ENCODE results near the gene C17orf113.
A peak's percentile ranks its signal among the peaks of the same experiment; 100 is the strongest.
"Not testable (repeated sequence)": the region's sequence is repeated elsewhere in the genome, so short reads cannot be mapped to it uniquely, and the experiment has no call there.

The C17orf113 gene

DNA sequence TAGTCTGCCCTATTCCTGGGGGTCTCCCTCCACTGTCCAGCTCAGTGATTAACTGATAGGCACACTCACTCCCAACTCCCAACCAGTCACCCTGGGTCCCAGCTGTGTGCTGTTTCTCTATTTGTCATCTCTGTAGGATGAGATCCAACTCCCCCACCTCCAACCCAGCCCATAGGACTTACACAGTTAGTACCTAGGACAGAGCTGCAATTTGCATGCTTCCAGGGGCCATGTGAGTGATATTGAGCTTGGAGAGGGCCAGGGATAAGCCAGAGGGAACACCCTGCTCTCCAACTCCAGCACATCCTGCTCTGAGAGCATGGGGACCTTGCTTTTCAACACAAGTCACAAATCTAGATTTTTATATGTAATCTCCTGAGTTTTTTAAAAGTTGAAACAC is 8.8 kb downstream of the C17orf113 start:
- no peak for DNase-seq

DNA sequence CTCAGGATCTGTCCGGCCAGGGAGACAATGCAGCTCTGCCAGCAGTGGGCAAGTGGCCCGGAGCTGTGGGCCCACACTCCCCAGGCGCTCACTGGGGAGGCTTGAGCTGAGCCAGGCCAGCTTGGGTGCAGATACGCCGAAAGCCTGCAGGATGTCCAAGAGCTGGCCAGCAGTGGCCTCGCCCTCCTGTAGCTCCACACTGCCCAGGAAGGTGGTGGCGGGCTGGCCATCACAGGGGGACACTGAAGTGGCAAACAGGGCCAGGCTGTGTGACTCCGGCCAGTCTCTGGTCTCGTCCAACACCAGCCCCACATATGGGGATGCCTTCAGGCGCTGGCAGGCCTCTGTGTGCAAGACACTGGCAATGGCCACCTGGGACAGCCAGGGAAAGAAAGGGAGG is 9.6 kb downstream of the C17orf113 start:
- DNase-seq, result no peak

DNA sequence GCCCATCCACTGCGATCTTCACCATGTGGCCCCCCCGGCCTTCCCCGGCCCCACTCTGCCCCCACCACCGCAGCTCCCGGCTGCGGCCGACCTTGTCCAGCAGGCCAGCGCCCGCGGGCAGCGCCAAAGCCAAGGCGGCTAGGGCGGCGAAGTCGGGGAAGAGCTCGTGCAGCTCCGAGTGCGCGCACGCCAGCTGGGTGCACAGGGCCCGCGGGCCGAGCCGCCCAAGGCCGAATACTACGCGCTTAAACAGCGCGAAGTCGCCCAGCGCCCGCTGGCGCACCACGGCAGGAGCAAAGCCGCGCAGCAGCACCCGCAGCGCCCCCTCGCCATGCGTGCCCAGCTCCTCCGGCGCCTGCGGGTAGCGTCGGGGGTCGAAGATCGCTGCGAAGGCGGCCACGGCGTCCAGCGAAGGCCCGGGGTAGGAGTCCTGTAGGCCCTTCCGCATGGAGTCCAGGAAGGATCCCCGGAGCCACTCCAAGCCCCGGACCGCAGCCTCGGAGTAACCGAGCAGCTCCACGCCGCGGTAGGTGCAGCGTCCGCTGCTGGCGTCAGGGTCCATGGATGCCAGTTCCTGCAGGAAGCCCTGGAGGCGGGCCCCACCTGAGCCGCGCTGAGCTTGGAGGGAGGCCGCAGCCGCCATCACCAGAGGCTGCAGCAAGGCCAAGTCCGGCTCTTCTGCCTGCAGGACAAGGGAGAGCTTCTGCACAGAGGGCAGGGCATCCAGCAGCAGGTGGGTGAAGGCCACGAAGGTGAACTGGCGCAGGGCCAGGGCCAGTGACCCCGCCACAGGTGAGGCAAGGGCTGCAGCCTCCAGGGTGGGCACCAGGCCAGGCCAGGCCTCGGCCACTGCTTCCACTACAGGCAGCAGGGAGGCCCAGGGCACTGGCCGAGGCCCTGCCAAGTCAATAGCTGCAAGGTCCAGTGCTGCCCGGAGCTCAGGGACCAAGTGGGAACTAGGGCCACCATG is 10.3 kb downstream of the C17orf113 start:
- DNase-seq, result no peak

DNA sequence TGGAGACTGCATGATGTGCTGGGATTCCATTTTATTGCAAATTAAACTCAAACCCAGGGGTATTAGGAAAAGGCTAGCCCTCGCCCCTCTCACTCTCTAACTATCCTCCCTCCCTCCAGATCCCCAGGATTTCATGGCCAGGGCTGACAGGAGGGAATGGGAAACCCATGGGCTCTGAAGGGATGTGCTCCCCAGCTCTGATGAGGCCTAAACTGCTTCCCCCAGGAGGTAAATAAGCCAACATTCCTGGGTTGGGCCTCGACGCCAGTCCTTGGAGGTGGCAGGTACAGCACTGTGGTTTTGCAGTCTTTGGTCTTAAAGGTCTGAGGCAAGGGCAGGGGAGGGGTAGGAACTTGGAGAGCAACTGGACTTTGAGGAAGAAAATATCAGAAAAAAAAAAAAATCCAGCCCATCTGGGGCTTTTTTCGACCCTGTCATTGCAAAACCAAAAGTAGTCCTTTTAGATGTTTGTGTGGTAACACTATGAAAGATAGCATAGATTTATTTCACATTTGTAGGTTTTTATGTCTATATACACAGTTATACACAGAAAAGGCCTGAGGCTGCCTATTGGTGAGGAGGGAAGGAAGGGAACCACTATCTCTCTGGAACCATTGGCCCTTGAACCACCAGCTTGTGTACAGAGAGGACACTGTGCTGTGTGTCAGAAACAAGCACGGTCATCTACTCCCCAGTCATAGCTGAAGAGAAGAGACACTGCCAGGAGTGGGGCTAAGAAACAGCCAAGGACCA is 12.0 kb downstream of the C17orf113 start:
- DNase-seq, result no peak

DNA sequence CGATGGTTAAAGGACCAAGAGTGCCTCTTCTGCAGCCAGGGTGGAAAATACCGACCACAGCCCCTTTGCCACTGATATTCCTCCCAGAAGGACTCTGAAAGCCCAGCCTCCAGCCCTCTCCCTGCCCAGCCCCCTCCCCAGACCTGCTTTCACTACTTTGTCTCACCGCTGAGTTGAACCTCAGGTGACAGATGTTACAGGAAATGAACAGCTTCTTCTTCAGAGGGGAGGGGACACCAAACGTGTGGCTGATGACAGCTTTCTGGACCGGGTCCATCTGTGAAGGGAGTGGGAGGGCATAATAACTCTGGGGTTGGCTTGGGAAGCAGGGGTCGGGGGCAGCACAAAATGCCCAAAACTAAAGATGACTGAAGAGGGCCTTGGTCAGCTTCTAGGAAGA is 16.3 kb downstream of the C17orf113 start:
- no peak for DNase-seq

DNA sequence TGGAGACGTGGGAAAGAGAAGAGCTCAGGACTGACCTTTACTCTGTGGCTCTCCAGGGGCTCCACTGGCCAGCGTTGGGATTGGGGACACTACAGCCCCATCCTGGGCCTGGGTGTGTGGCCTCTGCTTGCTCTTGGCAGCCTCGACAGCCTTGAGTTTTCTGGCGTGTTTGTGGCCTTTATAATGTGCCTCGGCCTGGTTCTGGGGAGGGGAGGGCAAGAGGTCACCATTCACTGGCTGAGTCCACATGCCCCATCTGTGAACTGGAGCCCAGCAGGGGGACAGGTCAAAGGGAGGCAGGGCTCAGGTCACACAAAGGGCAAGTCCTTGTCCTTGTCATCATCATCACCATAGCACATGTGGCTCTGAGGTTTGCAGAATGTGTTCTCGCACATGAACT is 18.8 kb downstream of the C17orf113 start:
- DNase-seq, result no peak

DNA sequence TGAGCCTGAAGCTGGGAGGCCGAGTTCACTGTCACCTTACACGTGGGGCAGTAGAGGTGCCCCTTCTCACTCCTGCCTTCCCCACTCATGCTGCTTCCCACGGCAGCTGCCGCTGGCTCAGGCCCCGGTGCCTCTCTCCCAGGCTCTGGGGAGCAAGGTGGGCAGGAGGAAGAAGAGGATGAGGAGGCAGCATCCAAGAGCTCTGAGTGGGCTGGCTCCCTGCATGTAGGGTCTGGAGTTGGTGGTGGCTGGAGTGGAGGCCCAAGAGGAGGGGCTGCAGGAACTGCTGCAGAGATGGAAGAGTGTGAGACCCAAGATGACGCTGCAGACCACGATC is 21.6 kb downstream of the C17orf113 start:
- DNase-seq, result no peak

DNA sequence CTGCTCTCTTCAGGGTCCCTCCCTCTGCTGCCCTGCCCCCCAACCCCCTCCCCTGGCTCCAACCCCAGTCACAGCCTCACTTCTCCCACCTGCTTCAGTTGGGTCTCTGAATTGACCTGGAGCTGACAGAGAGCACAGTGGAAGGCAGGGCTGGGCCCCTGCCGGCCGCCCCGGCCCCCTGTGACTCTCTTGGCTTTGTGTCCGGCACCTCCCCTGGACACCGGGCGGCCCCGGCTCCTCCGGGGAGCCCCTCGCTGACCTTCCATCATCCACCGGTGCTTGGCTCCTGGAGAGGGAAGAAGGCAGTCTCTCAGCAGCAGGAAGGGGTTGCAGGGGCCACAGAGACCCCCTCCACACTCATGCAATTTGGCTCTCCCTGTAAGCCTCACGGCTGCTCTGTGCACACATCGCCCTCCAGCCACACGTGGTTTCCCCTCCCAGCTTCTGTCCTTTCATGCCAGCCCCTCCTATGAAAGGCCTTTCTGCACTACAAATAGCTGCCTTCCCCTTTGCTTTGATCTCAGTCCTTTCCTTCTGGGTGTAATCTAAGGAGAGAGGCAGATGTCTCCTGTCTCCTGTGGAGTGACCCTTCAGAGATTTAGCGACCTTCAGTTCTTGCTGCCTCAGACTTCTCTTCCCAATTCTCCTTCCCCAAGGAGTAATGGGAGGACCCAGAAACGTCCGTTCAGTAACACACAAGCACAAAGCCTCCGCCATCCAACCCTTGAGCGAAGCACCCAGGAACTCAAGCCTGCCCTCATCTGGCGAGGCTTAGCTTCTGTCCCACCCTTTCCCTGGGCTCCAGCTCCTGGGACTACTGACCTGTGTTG is 22.2 kb downstream of the C17orf113 start:
- DNase-seq, result no peak

DNA sequence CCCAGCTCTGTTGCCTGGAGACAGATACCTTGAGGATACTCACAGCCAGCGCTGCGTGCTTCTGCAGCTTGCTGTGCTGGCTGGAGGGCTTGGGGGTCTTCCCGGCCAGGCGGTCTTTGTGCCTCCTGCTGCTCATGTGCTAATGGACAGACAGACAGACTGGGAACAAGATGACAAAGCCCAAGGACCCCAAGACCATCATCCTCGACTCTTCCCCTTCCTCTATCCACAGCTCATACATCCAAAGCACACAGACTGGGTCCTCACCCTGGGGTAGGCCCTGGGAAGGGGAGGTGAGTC is 22.9 kb downstream of the C17orf113 start:
- DNase-seq, result no peak

DNA sequence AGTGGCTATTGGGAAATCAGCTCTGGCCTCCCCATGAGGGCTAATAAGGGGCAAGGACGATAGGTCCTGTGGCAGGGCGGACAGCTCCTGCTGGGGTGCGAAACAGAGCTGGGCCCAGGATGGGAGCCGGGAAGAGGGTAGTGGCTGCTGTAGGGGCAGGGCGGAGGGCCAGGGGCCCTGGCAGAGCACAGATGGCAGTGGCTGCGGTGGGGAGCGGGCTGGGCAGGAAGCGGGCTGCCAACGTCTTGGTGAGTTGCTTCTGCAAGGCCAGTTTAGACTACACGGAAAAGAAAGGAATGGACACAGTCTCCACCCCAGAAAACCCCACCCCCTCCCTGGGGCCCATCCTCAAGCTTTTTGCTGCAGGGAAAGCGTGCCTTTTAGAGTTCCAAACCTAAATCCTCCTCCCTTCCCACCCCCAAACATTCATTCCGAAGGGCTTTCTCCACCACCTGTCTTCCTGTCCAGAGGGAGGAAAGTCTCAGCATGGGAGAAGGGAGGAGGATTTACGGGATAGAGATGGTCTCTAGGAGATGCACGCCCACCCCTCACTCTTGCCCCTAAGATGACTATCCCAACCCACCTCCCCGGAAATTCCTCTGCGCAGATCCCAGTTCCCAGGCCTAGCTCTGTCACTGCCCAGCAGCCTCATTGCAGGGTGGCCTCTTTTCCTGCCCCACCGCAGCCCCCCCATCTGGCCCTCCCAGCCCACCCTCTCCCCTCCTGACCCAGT is 23.4 kb downstream of the C17orf113 start:
- no peak for DNase-seq

DNA sequence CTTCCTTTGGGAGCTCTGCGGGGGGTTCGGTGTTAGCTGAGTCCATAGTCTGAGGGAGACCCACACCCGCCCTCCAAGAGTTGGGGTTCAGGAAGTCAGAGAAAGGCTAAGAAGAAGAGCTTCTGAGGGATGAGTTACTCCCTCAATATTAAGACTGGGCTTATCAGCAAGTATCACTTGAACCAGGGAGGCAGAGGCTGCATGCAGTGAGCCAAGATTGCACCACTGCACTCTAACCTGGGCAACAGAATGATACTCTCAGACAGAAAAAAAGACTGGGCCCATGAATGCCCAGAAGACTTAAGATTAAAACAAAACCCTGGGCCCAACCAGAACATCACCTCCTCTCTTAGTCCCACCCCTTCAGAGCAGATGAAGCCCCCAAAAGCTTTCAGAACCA is 24.5 kb downstream of the C17orf113 start:
- DNase-seq, result no peak

DNA sequence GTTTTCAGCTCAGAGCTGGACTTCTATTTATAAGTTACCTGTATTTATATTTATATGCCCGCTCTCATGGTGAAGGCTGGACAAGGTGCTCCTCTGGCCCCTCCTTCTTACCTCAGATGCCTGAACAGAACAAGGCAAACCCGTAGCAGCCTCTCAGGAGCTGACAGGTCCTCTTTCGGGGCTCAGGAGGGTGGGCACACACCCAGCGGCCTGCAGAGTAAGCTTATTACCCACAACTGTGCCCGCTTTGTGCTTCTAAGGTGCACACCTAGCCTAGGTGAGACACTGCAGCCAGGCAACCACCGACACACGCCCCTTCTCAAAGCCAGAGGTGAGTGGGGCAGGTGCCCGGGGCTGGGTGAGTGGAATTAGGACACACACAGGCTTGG is 25.2 kb downstream of the C17orf113 start:
- no peak for DNase-seq

DNA sequence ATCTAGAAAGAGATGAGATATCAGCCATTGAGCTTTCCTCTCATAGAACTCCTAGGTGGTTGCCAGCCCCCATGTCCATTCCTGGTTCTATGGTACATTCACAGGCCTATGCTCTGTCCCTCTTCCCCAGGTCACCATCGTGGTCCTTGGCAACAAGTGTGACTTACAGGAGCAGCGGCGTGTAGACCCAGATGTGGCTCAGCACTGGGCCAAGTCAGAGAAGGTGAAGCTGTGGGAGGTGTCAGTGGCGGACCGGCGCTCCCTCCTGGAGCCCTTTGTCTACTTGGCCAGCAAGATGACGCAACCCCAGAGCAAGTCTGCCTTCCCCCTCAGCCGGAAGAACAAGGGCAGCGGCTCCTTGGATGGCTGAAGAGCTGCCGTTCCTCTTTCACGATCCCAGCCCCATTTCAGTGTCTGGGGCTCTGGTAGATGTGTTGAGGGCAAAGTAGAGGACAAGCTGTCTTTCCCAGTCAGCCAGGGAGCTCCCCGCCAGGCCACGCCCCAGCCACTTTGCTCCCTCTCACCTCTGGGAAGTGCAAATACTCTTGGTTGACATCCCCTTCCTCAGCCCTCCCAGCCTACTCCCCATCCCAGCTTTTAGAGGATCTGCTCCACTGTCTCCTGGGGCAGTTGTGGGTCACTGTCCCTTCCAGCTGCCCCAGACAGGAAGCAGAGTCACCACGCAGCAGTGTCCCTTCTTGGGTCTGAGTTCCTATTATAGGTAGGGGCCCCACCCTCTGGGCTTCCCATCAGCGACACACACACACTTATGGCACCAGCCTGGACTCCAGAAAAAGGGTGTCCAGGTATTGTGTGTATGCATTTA is 26.7 kb downstream of the C17orf113 start:
- DNase-seq, result peak; percentile 15

DNA sequence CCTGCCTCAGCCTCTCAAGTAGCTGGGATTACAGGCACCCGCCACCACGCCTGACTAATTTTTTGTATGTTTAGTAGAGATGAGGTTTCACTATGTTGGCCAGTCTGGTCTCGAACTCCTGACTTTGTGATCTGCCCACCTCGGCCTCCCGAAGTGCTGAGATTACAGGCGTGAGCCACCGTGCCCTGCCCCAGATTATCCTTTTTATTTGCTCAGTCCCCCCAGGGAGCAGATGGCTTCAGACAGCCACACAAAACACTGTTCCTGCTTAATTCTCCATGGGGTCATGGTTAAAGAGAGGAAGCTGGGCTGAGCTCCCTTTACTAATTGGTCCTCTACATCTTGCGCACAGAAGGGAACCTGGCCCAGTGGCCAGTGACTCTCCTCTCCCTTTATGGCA is 29.6 kb downstream of the C17orf113 start:
- not testable (repeated sequence) for DNase-seq

DNA sequence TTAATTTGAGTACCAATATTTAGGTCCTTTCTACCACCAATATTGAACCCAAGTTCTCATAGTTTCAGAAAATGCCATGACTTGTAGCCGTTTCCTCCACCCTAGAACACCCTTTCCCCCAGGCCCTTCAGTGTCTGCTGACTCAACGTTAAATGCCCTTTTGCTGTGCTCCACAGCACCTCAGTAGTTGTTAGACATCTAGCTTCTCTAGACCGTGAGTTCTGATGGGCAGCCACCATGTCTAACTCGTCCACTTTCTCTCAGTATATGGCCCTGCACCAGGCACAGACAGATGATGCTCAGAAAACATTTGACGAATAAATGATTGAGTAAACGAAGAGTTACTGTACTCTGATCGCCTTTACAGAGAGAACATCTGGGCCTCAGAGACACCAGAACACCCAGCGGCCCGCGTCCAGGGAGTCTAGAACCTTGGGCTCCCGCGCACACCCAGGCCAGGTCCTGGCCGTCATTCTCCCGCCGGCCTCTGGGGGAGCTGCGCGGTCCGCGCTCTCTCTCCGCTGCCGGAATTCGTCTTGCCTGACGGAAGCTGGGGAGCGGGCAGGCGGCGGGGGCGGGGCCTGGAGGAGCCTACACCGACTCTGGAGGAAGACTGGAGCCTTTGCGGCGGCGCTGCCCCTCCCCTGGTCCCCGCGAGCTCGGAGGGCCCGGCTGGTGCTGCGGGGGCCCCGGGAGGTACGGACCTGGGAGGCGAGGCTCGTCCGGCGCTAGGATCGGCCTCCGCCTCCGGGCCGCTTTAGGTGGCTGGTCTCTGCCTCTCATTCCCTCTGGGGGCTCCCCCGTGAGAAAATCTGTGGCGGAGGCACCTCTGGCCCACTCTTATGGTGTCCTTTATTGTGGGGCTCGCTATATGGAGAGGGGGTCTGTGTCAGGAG is 30.6 kb downstream of the C17orf113 start, which contains the start of gene NKIRAS2:
Gene NKIRAS2, plus strand, starts transcription at position 582 of the 896 bp plus-strand sequence. CDS start 1,488 bp downstream, outside the sequence.
- DNase-seq, result peak; percentile 94

DNA sequence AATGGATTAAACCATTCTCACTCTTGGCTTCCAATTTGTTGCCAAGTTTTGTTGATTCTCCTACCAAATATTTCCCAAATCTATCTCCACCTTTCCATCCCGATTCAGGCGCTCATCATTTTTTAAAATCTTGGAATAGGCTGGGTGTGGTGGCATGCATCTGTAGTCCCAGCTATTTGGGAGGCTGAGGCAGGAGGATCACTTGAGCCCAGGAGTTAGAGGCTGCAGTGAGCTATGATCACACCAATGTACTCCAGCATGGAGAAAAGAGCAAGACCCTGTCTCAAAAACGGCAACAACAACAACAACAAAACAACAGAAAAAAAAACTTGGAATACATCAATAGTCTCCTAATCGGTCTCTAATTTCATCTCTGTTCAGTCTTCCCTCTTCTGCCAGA is 31.4 kb downstream of the C17orf113 start:
- no peak for DNase-seq

DNA sequence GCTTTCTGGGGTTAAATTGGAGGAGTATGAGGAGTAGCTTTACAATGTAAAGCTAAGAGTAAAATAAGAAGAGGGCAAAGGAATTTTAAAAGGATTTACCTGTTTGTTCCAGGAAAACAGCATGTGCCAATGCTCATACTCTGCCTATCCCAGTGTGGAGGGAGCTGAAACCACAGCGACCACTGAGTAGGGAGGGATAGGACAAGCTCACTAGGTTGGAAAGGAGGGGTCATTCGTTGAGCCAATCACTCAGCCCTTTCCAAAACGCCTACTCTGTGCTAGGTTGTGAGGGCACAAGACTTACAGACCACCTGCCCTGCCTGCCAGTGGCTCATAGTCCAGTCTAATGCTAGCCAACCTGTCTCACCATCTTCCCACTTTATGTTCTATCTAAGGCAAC is 32.1 kb downstream of the C17orf113 start:
- no peak for DNase-seq

DNA sequence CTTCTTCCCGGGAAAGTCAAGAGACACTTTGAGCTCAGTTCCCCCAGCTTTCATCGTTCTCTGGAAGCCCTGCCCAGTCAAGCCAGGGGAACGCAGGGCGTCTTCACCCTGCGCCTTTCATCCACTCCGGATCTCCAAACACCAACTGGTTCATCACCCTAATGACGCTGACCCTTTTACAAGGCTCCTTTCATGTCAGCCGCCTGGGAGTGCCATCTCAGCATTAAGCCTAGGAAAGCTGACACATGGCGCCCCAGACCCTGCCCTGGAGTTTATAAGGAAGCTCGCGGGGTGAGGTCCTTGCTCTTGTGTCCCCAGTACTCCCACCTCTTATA is 32.6 kb downstream of the C17orf113 start:
- DNase-seq, result no peak

DNA sequence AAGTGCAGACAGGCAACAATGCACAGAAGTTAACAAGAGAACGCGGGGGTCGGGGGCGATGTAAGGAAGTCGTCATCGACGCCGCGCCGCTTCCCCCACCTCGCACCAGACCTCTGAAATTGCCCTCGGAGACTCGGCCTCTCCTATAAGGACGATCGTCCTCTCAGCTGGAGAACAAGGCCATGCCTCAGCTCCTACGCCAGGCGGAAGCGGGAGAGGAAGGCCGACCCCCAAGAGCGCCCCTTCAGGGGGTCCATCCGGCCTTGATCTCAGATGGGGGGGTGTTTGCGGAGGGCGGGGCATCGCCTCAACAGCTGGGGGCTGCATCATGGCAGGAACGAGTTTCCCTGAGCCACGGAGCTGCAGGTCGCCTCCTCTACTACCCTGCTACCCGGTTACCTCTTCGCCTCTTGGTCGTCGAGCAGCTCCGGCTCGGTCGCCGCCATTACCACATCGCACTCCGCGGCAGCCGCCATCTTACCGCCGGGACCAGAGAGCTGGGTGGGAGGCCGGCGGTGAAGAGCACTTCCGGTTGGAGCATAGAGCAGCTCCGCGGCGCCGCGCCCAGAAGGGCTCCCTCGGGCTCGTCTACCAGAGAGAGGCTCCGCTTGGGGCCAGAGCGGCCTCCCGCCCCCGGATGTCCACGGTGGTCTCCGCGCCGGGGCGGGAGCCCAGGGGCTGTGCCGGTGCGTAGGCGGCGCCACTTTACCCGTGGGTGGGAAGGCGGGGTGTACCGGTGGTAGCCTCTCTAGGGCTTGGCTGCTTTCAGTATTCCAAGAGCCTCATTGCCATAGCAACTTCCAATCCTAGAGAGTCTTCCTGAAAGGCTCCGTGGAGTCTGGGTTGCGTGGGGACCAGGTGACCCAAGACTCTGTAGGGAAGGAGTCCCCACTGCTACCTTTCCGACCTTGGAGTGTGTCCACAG is 33.2 kb downstream of the C17orf113 start, which contains the start of gene DNAJC7:
Gene DNAJC7, minus strand, starts transcription at position 499 of the 925 bp plus-strand sequence. Its CDS starts 23 bp downstream, at position 476.
- DNase-seq, result peak; percentile 93
